ENCODE results near the gene EPOP. TPM values are rescaled to one million over a fixed set of nuclear protein-coding genes. Genes with fewer than 3 reads are reported as not detected.
A peak's percentile ranks its signal among the peaks of the same experiment; 100 is the strongest.

The EPOP gene
- total RNA-seq, 1 donor from 2014 or later: 1.0 TPM

DNA sequence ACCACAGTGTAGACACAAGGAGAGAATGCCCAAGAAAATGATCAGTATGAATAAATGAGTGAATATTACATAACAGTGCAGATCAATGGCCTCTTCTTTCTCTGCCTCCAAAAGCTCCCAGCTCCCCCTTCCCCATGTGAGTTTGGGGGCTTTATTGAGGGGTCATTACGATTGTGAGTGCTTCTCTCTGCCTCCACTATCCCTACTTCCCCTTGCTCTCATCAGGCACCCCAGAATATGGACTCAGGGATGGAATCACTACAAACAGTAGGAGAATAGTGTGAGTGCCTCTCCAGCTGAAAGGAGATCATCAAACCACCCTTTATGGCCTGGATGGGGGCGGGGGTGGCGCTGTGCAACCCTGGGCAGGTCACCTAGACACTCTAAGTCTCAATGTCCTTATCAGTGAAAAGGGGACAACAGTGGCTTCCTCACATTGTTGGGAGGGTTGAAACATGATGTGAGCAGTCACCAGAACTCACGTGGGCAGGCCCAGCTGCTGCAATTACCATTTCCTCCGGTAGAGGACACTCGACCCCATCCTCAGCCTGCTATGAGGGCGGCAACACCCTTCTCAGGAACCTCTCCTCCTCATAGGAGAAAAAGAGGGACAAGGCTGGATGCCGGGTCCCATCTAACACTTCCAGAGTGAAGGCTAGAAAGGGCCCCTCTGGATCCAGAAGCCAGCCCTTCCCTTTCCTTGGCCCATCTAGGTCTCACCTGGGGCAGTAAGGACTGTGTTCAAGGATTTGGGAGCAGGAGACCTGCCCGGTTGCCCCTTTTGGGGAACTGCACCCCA, 2.1 kb upstream of the EPOP start:
- DNase-seq (peak; percentile 87), ATAC-seq (peak; percentile 81 to 86)
- Histone ChIP-seq H3K36me3 (no peaks in the 10 kb centered on the region), H3K4me1 (peaks cover 31% of the 10 kb centered on the region), H3K4me3 (no peak overlapping the region), H3K27ac (peak overlapping the region; percentile 11), H3K27me3 (ENCODE audit: low read depth) (peaks cover 27% of the 10 kb centered on the region), H3K9me3 (no peaks in the 10 kb centered on the region)
- TF ChIP-seq, protein P1, sequence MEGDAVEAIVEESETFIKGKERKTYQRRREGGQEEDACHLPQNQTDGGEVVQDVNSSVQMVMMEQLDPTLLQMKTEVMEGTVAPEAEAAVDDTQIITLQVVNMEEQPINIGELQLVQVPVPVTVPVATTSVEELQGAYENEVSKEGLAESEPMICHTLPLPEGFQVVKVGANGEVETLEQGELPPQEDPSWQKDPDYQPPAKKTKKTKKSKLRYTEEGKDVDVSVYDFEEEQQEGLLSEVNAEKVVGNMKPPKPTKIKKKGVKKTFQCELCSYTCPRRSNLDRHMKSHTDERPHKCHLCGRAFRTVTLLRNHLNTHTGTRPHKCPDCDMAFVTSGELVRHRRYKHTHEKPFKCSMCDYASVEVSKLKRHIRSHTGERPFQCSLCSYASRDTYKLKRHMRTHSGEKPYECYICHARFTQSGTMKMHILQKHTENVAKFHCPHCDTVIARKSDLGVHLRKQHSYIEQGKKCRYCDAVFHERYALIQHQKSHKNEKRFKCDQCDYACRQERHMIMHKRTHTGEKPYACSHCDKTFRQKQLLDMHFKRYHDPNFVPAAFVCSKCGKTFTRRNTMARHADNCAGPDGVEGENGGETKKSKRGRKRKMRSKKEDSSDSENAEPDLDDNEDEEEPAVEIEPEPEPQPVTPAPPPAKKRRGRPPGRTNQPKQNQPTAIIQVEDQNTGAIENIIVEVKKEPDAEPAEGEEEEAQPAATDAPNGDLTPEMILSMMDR (IDR thresholded peaks at IDR 0.05): peak; percentile 98
- intact Hi-C loops (cut with DNase I): loop anchor here (10.0 kb wide), 1 partner anchor 48 kb away; no protein-coding TSS in a partner anchor

- peaks cover 54% of the 10 kb centered on the region for H3K27me3 ChIP-seq (ENCODE audit: low read depth)
- intact Hi-C loops (cut with DNase I): loop anchor here (10.0 kb wide), 1 partner anchor 51 kb away; no protein-coding TSS in a partner anchor
Measured at GRCh38 chr17:38674014-38674748, 576 bp downstream of the EPOP start.

DNA sequence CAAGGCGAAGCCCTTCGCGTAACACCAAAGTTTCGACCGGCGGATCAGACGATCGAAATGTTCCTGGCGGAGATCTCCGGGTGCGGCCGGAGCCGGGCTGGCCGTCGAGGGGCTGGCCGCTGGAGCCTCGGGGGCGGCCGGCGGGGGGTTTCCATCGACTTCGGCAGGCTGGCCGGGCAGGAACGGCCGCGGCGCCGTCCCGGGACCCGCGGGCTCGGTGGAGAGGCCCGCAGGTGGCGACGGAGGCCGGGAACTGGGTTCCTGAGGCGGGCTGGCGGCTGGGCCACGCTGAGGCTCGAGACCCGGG, 1.1 kb downstream of the EPOP start:
- peaks cover 31% of the 10 kb centered on the region for H3K4me1 ChIP-seq
- no peak for DNase-seq
- no peaks in the 10 kb centered on the region for H3K9me3 ChIP-seq
- H3K36me3 ChIP-seq: no peaks in the 10 kb centered on the region
- intact Hi-C loops (cut with DNase I): loop anchor here (10.0 kb wide), 1 partner anchor 51 kb away; no protein-coding TSS in a partner anchor
- ATAC-seq: peak; percentile 1 to 16
- peaks cover 58% of the 10 kb centered on the region for H3K27me3 ChIP-seq (ENCODE audit: low read depth)
- TF ChIP-seq, protein P1 (IDR thresholded peaks at IDR 0.05): no peak
- no peak overlapping the region for H3K27ac ChIP-seq
- peak overlapping the region; percentile 61 for H3K4me3 ChIP-seq

More at GRCh38 chr17:38674014-38674748, 576 bp downstream of the EPOP start:
- peak; percentile 58 for DNase-seq
- TF ChIP-seq, protein P1 (IDR thresholded peaks at IDR 0.05): no peak
- ATAC-seq: peak; percentile 23 to 46
- peaks cover 31% of the 10 kb centered on the region for H3K4me1 ChIP-seq
- H3K4me3 ChIP-seq: peak overlapping the region; percentile 61
- no peaks in the 10 kb centered on the region for H3K9me3 ChIP-seq
- H3K27ac ChIP-seq: peak overlapping the region; percentile 25
- H3K36me3 ChIP-seq: no peaks in the 10 kb centered on the region

- Histone ChIP-seq H3K9me3 (no peaks in the 10 kb centered on the region), H3K27me3 (ENCODE audit: low read depth) (peaks cover 58% of the 10 kb centered on the region), H3K27ac (no peak overlapping the region), H3K4me1 (peaks cover 31% of the 10 kb centered on the region), H3K4me3 (peak overlapping the region; percentile 61), H3K36me3 (no peaks in the 10 kb centered on the region)
- ATAC-seq (no peak), DNase-seq (no peak)
- TF ChIP-seq, protein P1 (IDR thresholded peaks at IDR 0.05): no peak
- intact Hi-C loops (cut with DNase I): loop anchor here (10.0 kb wide), 1 partner anchor 52 kb away; no protein-coding TSS in a partner anchor
Measured at GRCh38 chr17:38672788-38673706, 1.7 kb downstream of the EPOP start.
